ENCODE results near the gene FIBIN.

- TF ChIP-seq POLR2A (IDR thresholded peaks at IDR 0.05): no peak
- TF ChIP-seq EP300 (IDR thresholded peaks at IDR 0.05): no peak
Observed at GRCh38 chr11:27040302-27041115, 46.6 kb downstream of the FIBIN start, which contains the start of gene BBOX1.

Measured in ovary (tissue), 1 donor.